ENCODE results near the gene GPM6B.

GPM6B gene

DNA sequence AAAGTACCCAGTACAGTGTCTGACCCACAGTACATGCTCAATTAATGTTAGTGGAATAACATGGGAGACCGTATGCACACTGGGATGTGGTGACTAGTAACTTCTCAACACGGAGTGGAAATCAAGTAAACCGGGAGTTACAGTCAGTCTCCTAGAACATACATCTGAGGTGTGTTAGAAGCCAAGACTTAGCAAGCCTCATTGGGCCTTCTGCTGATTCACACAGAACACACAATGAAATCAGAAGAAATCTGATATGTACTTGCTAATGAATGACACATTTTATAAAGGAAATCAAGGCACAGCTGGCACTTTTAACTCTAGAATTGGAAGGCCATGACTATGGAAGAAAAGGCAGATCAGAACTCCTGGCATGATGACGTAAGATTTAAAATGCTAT lies 95.5 kb downstream of the GPM6B start:
- H3K4me3 ChIP-seq (ENCODE audit: low read depth, low read length) = no peak overlapping the region
- no peak for DNase-seq (ENCODE audit: low read depth)
- TF ChIP-seq, protein P1, sequence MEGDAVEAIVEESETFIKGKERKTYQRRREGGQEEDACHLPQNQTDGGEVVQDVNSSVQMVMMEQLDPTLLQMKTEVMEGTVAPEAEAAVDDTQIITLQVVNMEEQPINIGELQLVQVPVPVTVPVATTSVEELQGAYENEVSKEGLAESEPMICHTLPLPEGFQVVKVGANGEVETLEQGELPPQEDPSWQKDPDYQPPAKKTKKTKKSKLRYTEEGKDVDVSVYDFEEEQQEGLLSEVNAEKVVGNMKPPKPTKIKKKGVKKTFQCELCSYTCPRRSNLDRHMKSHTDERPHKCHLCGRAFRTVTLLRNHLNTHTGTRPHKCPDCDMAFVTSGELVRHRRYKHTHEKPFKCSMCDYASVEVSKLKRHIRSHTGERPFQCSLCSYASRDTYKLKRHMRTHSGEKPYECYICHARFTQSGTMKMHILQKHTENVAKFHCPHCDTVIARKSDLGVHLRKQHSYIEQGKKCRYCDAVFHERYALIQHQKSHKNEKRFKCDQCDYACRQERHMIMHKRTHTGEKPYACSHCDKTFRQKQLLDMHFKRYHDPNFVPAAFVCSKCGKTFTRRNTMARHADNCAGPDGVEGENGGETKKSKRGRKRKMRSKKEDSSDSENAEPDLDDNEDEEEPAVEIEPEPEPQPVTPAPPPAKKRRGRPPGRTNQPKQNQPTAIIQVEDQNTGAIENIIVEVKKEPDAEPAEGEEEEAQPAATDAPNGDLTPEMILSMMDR (IDR thresholded peaks at IDR 0.05; ENCODE audit: low read depth, low read length, missing control alignments) = no peak

Data from GM12864 (cell line).